NCI-H524 (cell line): ENCODE measurements around the gene ATXN2.
"Not testable (repeated sequence)": the region's sequence is repeated elsewhere in the genome, so short reads cannot be mapped to it uniquely, and the experiment has no call there.

Experiments
- DNase-seq, 2 experiments: peaks; one replicate each; lab custom pipeline; 2025; lab: John Stamatoyannopoulos, UW

Gene ATXN2

DNA sequence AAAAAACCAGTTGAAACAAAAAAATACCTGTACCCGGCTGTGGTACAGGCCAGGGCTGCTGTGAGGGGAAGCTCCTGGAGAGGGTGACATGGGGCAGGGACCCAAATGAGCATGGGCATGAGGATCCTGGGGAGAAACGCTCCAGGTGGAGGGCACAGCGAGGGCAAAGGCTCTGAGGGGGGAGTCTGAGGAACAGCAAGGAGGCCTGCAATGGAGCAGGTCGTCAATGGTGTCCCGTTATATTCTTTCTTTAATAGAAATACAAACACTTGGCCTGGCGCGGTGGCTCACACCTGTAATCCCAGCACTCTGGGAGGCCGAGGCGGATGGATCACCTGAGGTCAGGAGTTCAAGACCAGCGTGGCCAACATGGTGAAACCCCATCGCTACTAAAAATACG, 1.9 kb upstream of the ATXN2 start:
- DNase-seq = not testable (repeated sequence)

DNA sequence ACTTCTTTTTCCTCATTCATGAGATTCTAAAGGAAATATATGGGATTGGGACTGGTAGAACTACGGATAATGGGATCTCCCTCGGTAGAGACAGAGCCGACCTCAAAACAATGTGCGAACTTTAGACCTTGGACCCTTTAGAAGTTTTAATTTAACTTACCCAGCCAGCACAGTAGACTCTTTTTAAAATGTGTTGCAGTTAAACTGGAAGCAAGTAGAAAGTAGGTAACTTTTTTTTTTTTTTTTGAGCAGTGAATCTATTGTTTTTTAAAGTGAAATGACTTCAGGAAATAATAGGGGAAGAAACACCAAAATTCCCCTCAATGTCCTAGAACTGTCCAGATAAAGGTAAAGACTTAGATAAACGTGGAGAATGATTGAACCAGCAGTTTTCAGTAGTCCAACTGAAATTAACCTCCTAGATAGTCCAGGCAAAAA, 1.1 kb upstream of the ATXN2 start:
- no peak for DNase-seq

DNA sequence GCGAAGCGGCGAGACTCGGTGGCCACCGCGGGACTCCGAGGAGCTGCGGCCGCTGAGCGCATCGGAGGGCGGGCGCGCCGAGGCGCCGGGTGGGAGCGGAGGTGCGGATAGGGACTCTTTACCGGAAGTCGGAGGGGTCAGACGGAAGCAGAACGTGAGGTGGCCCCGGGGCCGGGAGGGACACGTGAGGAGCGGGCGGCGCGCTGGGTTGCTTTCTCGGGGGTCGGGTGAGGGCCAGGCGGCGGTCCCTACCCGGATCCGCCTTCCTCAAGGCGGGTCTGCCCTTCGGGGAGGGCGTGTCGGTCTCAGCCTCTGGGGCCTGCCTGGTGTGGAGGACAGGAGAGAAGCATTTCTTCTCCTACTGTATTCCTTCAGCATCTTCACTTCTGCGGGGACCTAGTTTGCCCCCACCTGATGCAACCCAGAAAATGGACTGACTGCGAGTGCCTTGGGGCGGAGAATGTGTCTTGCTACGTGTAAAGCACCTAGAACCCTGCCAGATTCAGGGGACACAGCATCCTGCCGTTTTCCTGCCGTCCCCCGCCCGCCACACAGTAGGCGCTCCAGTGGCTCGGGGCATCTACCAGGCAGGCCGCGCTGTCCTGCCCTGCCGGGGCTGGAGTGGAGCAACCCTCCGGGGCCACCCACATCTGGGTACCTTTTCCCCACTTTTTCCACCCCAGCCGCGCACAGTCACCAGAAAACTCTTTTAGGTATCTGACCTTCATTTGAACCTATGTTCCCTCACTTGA, 514 bp upstream of the ATXN2 start:
- DNase-seq = peak; percentile 79 to 87

DNA sequence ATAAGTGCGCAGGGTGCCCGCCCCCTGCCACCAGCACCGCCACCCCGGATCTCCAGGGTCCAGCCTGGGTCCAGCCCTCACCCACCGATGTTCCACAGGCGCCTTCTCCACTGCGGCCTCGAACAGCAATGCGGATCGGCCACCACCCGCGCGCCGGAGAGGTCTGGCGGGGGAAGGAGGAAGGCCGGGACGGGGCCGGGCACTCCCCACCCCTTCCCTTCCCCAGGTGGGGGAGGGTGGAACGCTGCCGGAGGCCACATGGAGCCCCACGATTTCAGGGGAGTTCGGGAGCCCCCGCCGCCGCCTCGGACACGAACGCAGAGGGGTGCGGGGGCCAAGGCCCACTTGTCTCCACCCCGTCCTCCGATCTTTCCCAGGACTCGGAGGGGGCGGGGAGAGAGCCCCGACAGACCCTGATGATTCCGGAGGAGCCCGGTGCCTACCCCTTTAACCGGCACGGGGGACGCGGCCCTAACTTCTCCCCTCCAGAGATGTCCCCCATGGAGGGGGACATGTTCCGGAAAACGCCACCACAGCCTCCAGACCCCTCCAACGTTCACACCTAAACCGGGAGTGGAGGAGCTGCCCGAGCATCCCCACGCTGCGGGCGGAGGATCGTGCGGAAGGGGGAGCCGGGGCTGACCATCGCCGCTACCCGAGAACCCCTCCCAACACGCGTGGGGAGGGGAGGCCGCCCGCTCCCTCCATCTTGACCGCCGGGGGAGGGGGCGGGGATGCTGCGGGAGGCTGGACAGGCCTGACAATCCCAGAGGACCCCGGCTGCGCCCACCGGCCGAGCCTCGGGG, 1.1 kb downstream of the ATXN2 start:
- DNase-seq = peak; percentile 35 to 40

DNA sequence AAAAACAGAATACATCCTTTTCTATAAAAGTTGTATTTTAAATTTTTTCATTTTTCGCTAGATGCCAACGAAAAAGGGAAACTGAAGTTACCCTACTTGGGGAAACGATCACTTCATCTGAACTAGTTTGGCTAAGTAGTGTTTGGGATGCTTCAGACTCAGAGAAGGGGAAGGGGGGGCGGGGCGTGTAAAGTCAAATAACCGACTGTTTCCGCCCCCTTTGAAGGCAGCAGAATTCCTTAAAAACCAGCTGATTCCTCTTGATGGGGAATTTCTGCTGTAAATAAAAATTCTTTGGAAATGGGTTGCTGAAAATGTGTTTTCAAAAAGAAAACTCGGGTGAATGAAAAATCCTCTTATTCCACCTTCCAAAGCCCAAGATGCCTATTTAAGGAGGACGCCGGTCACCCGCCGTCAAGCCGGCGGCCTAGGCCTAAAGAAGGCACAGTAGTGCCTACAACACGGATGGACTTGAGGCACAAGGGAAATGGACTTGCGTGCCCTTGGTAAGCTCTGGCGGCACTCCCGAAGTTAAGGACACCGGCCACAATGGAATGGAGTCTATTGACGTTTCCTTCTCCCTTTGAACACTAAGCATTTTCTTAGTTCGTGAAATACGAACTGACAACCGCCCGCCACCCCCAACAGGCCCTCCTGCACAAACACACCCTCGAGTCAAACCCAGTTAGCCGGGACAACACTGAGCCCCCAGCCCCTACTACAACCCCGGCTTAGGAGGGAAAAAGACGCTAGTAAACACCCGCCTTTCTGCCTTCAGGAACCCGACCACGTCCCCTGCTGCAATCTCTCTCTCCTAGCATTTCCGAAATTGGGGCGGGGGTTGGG, 1.9 kb downstream of the ATXN2 start:
- DNase-seq = peak; percentile 43 to 63

DNA sequence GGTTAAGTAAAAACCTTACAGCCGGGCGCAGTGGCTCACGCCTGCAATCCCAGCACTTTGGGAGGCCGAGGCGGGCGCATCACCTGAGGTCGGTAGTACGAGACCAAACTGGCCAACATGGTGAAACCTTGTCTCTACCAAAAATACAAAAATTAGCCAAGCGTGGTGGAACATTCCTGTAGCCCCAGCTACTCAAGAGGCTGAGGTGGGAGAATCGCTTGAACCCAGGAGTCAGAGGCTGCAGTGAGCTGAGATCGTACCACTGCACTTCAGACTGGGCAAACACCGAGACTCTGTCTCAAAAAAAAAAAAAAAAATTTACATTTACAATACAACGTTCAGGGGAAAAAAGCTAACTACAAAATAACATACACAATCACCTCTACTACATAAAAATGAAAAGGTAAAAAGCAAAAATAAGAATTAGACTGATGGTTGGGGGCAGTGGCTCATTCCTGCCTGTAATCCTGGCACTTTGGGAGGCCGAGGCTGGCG, 3.7 kb downstream of the ATXN2 start:
- not testable (repeated sequence) for DNase-seq

DNA sequence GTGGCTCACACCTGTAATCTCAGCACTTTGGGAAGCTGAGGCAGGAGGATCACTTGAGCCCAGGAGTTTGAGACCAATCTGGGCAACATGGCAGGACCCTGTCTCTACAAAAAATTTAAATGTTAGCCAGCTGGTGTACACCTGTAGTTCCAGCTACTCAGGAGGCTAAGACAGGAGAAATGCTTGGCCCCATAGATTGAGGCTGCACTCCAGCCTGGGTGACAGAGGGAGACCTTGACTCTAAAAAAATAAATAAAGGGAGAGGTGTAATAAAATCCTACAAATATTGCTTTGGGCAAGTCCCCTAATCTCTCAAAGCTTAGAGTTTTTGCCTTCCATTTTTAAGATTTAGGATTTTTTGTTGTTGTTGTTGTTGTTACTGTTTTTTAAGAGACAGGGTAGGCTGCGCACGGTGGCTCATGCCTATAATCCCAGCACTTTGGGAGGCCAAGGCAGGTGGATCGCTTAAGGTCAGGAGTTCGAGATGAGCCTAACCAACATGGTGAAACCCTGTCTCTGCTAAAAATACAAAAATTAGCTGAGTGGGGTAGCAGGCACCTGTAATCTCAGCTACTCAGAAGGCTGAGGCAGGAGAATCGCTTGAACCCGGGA, 7.6 kb downstream of the ATXN2 start:
- not testable (repeated sequence) for DNase-seq

DNA sequence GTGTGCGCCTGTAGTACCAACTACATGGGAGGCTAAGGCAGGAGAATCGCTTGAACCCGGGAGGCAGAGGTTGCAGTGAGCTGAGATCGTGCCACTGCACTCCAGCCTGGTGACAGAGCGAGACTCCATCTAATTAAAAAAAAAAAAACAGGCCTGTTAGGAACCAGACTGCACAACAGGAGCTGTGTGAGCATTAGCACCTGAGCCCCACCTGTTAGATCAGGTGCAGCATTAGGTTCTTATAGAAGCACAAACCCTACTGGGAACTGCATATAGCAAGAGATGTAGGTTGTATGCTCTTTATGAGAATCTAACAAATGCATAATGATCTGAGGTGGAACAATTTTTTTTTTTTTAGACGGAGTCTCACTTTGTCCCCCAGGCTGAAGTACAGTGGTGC, 8.6 kb downstream of the ATXN2 start:
- DNase-seq = no peak

DNA sequence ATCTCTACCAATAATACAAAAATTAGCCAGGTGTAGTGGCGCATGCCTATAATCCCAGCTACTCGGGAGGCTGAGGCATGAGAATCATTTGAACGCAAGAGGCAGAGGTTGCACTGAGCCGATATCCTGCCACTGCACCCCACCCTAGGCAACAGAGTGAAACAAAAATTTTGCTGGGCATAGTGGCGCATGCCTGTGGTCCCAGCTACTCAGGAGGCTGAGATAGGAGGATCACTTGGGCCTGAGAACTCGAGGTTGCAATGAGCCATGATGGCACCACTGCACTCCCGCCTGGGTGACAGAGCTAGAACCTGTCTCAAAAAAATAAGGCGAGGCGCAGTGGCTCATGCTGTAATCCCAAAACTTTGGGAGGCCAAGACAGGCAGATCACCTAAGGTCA, 9.5 kb downstream of the ATXN2 start:
- no peak for DNase-seq

DNA sequence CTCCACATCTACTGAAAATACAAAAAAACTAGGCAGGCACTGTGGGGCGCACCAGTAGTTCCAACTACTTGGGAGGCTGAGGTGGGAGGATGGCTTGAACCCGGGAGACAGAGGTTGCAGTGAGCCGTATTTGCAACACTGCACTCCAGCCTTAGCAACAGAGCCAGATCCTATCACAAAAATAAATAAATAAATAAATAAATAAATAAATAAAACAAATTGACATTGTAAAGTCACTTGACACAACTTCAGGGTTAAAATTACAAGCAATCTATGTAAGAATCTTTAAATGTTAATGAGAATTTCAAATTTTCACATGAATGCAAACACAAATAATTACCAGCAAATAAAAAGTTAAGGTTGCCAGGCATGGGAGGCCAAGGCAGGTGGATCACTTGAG, 11.1 kb downstream of the ATXN2 start:
- DNase-seq = no peak

DNA sequence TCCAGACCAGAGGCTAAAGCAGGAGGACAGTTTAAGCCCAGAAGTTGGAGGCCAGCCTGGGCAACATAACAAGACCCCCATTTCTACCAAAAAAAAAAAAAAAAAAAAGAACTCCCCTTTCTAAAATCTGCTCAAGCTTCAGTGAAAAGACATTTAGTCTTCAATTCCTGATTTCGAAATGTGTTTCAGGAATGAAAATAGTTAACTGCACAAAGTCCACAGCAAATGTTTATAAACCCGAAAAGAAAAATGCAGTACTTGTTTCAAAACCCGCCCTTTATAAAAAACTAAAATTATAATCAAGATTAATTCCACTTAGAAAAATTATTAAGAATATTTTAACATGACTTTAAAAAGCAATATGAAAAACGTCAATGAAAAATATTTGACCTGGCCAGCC, 12.1 kb downstream of the ATXN2 start:
- no peak for DNase-seq

DNA sequence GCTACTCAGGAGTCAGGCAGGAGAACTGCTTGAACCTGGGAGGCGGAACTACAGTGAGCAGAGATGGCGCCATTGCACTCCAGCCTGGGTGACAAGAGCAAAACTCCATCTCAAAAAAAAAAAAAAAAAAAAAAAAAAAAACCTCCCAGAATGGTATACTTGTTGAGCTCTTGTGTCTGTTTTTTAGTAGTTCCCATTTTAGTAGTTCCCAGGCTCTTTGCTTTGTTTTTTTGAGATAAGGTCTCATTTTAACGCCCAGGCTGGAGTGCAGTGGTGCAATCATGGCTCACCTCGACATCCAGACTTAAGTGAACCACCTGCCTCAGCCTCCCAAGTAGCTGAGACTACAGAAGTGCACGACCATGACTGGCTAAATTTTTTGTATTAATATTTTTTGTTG, 13.4 kb downstream of the ATXN2 start:
- no peak for DNase-seq

DNA sequence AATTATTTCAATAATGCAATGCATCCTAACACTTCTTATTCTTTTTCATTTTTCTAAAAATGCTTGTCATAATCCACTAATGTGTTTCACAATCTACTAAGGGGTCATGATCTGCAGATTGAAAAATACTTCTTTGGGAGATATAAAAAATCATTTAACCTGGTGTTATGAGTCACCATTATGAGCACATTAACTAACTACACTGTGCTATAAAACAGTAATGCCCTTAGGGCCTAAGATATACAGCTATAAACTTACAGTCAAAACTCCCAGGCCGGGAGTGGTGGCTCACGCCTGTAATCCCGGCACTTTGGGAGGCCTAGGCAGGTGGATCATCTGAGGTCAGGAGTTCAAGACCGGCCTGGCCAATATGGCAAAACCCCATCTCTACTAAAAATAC, 14.2 kb downstream of the ATXN2 start:
- DNase-seq = no peak

DNA sequence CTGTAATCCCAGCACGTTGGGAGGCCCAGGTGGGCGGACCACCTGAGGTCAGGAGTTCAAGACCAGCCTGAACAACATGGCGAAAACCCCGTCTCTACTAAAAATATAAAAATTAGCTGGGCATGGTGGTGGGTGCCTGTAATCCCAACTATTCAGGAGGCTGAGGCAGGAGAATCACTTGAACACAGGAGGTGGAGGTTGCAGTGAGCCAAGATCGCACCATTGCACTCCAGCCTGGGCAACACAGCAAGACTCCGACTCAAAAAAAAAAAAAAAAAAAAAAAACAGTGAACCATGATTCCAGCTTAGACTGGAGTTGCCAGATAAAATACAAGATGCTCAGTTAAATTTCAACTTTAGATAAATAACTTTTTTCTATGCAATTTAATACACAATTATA, 15.6 kb downstream of the ATXN2 start:
- DNase-seq = not testable (repeated sequence)

DNA sequence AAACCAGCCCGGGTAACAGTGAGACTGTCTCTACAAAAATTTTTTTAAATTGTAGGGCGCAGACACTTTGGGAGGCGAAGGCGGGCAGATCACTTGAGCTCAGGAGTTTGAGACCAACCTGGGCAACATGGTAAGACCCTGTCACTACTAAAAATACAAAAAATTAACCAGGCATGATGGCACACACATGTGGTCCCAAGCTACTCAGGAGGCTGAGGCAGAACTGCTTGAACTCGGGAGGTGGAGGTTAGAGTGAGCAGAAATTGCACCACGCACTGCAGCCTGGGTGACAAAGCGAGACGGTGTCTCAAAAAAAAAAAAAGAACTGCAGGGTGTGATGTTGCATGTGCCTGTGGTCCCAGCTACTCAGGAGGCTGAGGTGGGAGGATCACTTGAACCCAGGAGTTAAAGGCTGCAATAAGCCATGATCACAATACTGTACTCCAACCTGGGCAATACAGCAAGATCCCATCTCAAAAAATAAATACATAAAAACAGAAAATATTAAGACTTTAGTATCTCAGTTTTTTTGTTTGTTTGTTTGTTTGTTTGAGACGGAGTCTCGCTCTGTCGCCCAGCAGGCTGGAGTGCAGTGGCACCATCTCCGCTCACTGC, 16.9 kb downstream of the ATXN2 start:
- DNase-seq = no peak

DNA sequence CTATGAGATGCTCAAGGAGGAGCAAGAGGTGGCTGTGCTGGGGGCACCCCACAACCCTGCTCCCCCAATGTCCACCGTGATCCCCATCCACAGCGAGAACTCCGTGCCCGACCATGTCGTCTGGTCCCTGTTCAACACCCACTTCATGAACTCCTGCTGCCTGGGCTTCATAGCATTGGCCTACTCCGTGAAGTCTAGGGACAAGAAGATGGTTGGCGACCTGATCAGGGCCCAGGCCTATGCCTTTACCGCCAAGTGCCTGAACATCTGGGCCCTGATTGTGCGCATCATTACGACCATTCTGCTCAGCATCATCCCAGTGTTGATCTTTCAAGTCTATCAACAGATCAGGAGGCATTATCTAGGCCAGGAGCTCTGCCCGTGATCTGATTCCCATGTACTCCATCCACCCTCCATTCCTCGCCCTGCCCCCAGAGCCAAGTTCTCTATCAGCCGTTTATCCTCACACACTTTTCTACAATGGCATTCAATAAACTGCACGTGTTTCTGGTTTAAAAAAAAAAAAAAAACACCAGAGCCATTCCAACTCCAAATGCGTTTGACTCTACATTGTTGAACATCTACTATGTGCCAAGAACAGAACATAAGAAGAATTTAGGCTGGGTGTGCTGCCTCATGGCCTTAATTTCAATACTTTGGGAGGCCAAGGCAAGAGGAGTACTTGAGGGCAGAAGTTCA, 17.5 kb downstream of the ATXN2 start:
- DNase-seq = no peak

DNA sequence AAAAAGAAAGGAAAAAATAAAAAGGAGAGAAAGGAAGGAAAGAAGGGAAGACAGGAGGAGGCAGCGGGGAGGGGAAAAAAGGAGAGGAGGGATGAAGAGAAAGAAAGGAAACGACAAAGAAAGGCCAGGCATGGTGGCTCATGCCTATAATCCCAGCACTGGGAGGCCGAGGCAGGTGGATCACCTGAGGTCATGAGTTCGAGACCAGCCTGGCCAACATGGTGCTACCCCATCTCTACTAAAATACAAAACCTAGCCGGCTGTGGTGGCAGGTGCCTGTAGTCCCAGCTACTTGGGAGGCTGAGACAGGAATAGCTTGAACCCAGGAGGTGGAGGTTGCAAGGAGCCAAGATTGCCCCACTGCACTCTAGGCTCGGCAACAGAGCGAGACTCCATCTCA, 18.4 kb downstream of the ATXN2 start:
- no peak for DNase-seq

DNA sequence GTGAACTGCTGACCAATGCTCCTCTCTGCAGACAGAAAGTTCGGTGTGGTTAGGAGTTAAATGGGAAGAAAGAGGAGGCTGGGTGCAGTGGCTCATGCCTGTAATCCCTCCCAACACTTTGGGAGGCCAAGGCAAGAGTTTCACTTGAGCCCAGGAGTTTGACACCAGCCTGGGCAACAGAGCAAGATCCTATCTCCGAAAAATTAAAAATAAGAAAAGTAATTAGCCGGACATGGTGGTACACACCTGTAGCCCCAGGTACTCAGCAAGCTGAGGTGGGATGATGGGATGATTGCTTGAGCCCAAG, 19.0 kb downstream of the ATXN2 start:
- DNase-seq = no peak

DNA sequence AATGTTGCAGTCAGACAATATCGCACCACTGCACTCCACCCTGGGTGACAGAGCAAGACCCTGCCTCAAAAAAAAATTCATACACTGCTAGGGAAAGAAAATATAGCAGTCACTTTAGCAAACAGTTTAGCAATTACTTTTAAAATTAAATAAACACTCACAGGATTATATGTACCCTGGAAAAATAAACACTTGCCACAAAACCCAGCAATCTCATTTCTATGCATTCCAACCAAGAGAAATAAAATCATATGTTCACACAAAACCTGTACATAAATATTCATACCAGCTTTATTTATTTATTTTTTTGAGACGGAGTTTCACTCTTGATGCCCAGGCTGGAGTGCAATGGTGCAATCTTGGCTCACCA, 20.2 kb downstream of the ATXN2 start:
- no peak for DNase-seq

DNA sequence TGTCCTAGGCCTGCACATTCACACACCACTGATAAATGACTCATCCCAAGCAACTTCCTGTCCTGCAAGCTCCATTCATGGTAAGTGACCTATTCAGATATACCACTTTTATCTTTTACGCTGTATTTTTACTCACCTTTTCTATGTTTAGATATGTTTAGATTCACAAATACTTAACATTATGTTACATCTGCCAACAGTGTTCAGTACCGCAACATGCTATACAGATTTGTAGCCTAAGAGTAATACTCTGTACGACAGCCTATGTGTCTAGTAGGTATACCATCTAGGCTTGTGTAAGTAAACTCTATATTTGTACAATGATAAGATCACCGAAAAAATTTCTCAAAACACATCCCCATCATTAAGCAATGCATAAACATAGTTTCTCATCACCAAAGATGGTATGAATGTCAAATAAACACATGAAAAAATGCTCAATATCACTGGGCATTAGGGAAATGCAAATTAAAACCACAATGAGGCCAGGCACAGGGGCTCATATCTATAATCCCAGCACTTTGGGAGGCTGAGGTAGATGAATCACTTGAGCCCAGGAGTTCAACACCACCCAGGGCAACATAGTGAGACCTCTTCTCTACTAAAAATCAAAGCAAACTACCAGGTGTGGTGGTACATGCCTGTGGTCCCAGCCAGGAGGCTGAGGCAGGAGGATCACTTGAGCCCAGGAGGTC, 20.7 kb downstream of the ATXN2 start:
- DNase-seq = no peak
